GM12864 (cell line): ENCODE data around the gene BMAL1.

Experiments
- DNase-seq: peaks from one replicate; pipeline ENCODE4 v3.0.0-alpha.2; 2011; ENCODE audit warnings: low read depth
- H3K4me3 ChIP-seq: 2 replicates; pipeline ENCODE4 v1.5.1; 2011; ENCODE audit warnings: mild to moderate bottlenecking, low read depth, low read length, control low read depth
- TF ChIP-seq, protein P1 (sequence below): IDR thresholded peaks from 2 replicates; pipeline ENCODE4 v1.5.1; 2011; ENCODE audit warnings: low read depth, mild to moderate bottlenecking, moderate library complexity, low read length, control low read depth, inconsistent platforms; ENCODE audit errors: missing control alignments

Gene BMAL1

DNA sequence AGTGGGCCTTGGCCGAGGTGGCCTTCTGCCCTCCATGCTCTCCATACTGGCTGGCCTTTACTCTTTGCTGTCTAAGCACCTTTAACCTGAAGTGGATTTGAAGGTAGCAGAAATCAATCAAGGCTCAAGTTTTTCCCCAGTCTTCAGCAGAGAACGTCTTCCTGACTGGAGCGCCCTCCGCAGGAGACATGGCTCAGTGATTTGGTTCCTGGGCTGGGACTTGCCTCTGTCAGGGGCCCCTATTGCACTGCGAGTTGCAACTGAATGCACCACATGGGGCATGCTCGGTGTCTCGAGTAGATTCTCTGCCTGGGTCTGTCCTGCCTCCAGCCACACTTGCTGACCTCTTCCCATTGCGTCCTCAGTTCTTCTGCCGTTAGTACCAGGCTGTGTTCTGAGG lies 79.6 kb downstream of the BMAL1 start:
- TF ChIP-seq, protein P1, sequence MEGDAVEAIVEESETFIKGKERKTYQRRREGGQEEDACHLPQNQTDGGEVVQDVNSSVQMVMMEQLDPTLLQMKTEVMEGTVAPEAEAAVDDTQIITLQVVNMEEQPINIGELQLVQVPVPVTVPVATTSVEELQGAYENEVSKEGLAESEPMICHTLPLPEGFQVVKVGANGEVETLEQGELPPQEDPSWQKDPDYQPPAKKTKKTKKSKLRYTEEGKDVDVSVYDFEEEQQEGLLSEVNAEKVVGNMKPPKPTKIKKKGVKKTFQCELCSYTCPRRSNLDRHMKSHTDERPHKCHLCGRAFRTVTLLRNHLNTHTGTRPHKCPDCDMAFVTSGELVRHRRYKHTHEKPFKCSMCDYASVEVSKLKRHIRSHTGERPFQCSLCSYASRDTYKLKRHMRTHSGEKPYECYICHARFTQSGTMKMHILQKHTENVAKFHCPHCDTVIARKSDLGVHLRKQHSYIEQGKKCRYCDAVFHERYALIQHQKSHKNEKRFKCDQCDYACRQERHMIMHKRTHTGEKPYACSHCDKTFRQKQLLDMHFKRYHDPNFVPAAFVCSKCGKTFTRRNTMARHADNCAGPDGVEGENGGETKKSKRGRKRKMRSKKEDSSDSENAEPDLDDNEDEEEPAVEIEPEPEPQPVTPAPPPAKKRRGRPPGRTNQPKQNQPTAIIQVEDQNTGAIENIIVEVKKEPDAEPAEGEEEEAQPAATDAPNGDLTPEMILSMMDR, result no peak
- no peak overlapping the region for H3K4me3 ChIP-seq
- DNase-seq, result no peak

DNA sequence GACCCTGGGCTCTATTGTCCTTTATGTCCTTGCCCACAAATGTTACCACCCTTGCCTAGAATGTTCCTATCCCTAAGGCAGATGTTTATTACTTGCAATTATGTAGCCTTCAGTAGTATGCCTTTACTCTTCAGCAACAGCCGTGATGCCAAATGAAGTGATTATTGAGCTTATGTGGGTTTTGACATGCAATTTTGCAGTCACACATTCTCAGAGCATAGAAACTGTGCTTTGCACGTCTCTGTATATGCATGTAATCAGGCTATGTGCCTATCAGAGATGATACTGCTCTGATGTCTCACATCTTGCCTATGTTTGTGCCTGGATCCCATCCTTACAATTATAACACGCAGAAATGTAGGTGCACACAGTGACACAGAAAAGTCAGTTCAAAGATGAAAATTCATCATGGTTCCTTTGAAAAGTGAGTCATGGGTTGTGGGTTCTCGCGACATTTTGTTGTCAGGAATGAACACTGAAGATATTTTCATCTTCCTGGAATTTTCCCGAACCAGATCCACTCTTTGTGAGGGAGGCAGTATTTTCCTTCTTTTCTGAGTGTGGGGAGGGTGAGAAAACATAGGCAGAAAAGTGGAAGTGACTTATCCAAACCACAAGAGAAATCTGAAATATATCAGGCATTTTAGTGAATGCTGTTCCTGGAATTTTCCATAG lies 81.1 kb downstream of the BMAL1 start:
- TF ChIP-seq, protein P1, result no peak

DNA sequence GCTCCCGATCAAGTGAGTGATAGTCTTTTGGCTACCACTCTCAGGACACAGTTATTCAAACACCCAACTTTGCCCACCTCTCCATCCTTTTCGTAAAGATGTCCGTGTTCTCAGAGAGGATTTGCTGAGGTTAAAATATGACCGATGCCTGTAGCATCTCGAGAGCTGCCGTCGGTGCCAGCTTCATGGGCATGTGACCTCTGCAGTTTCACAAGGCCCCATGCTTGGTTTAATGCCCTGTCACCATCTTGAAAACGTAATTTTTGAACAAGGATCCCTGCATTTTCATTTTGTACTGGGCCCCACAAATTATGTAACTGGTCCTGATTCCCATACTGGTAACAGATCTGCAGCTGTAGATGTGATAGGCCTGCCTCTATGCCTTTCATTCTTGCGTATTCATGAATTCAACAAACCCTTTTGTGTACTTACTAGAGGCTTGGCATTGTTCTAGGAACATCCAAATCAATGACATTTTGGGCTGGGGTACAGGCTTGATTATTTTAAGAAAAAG lies 85.1 kb downstream of the BMAL1 start:
- TF ChIP-seq, protein P1, result no peak
- no peak overlapping the region for H3K4me3 ChIP-seq
- DNase-seq, result no peak

More for the DNA sequence above, 81.1 kb downstream of the BMAL1 start:
- DNase-seq, result no peak
- H3K4me3 ChIP-seq, result no peak overlapping the region

DNA sequence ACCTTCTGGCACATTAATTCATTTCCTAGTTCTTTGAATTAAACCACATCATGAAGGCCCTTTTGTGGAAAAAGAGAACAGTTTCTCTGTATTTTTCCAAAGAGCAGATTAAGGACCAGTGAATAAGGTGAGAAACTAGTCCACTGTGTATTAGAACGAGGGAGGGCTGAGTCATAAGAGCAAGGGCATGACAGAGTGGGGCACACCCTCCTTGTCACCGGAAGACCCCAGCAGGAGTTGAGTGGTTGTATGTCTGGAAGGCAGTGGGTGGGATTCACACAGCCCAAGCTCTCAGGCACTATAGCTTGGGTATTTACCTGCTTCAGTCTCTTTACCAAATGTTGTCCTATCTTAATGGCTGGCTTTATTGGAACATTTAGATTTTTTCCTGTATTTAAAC lies 86.8 kb downstream of the BMAL1 start:
- DNase-seq, result no peak
- TF ChIP-seq, protein P1, result no peak
- no peak overlapping the region for H3K4me3 ChIP-seq

DNA sequence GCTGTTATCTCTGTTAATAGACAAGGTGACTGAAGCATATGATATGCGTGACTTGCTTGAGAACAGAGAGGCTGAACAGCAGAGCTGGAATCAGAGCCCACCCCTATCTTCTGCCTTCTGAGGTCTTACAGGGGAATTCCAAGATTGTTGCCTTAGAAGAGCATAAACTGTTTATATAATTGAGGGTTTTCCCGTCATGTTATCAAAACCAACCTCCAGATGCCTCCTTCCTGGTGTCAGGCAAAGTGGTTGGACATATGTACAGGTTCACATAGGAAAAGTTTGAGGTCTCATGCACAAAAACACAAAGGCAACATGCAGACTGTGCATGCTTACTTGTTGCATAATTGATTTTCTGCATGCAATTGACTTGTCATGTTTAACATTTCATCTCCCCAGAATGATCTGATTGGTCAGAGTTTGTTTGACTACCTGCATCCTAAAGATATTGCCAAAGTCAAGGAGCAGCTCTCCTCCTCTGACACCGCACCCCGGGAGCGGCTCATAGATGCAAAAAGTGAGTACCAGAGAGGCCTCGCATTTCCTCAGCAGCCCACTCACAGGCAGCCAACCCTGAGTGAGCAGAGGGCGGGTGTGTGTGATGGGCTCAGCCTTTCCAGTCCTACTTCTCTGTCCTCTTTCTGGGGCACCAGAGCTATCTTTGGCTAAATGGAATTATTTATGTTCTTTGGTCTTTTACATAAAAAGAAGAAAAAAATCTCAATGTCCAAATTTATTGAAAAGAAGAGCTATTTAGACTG lies 88.9 kb downstream of the BMAL1 start:
- TF ChIP-seq, protein P1, result no peak
- no peak overlapping the region for H3K4me3 ChIP-seq
- no peak for DNase-seq

DNA sequence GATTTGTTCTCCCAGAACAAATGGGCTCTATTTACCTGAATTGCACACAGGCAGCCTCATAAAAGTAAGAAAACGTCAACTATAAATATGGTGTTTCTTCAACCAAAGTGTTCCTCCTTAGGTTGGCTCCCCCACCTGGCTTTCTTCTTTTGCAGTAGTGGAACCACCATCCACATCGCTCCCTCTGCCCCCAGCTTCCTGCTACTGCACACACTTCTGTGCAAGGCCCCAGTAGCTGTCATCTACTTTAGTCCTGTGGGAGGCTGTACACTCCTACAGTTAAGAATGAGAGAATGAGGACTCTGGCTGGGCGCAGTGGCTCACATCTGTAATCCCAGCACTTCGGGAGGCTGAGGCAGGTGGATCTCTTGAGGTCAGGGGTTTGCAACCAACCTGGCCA lies 89.5 kb downstream of the BMAL1 start:
- DNase-seq, result no peak
- H3K4me3 ChIP-seq, result no peak overlapping the region
- TF ChIP-seq, protein P1, result peak; percentile 7
